Progenitor cell of endocrine pancreas (in vitro differentiated cells): ENCODE results near the gene ZMYND8. TPM values are rescaled to one million over a fixed set of nuclear protein-coding genes. Genes with fewer than 3 reads are reported as not detected.

Experiments
- DNase-seq: peaks from one replicate; pipeline ENCODE4 v3.0.0; 2021; ENCODE audit warnings: low spot score; ENCODE audit not compliant: unreplicated experiment
- H3K27ac Mint-ChIP-seq: 2 replicates; pipeline ENCODE4 v1.8.0; 2021; ENCODE audit warnings: mild to moderate bottlenecking, moderate library complexity, mixed read lengths
- H3K27me3 Mint-ChIP-seq: 2 replicates; pipeline ENCODE4 v1.8.0; 2021; ENCODE audit warnings: mixed read lengths
- H3K36me3 Mint-ChIP-seq: 2 replicates; pipeline ENCODE4 v1.8.0; 2022; ENCODE audit warnings: mixed read lengths; ENCODE audit not compliant: insufficient read depth
- H3K4me1 Mint-ChIP-seq: 2 replicates; pipeline ENCODE4 v1.8.0; 2021; ENCODE audit warnings: low read depth, mixed read lengths
- H3K4me3 Mint-ChIP-seq: 2 replicates; pipeline ENCODE4 v1.8.0; 2021; ENCODE audit warnings: low read depth, mild to moderate bottlenecking, moderate library complexity, mixed read lengths
- H3K9me3 Mint-ChIP-seq: 2 replicates; pipeline ENCODE4 v1.8.0; 2021; ENCODE audit warnings: low read depth, mixed read lengths
- CTCF ChIP-seq: fragments of 200-600 bp; sonication (generic); IDR thresholded peaks from one replicate; pipeline ENCODE4 v1.5.0; 2021; ENCODE audit warnings: antibody characterized with exemption, mild to moderate bottlenecking; ENCODE audit not compliant: unreplicated experiment
- total RNA-seq: library from RNA; stranded (reverse); gene quantifications from 2 replicates; pipeline ENCODE4 v1.2.1, GENCODE V29; 2021

Gene ZMYND8
- total RNA-seq, 1 donor from 2014 or later, result 102 TPM

GRCh38 chr20:47276851-47277534 lies 79.5 kb downstream of the ZMYND8 start:
- no peak for DNase-seq
- H3K36me3 Mint-ChIP-seq, result peaks cover 38% of the 10 kb centered on the region
- H3K4me1 Mint-ChIP-seq, result peaks cover 7% of the 10 kb centered on the region
- H3K27ac Mint-ChIP-seq, result peak overlapping the region; percentile 22
- no peak overlapping the region for H3K4me3 Mint-ChIP-seq
- H3K9me3 Mint-ChIP-seq, result no peaks in the 10 kb centered on the region
- no peaks in the 10 kb centered on the region for H3K27me3 Mint-ChIP-seq
- no peak for TF ChIP-seq CTCF

- Mint-ChIP-seq H3K4me1 (peaks cover 5% of the 10 kb centered on the region), H3K27ac (peak overlapping the region; percentile 76), H3K27me3 (no peaks in the 10 kb centered on the region), H3K4me3 (no peak overlapping the region), H3K9me3 (no peaks in the 10 kb centered on the region), H3K36me3 (peaks cover 34% of the 10 kb centered on the region)
- DNase-seq, result no peak
- TF ChIP-seq CTCF, result no peak
Observed at GRCh38 chr20:47276251-47276650, 80.2 kb downstream of the ZMYND8 start.

- Mint-ChIP-seq H3K27ac (peak overlapping the region; percentile 80), H3K27me3 (no peaks in the 10 kb centered on the region), H3K36me3 (peaks cover 28% of the 10 kb centered on the region), H3K4me1 (peaks cover 5% of the 10 kb centered on the region), H3K9me3 (no peaks in the 10 kb centered on the region), H3K4me3 (no peak overlapping the region)
- no peak for DNase-seq
- no peak for TF ChIP-seq CTCF
Observed at GRCh38 chr20:47275548-47275947, 81.0 kb downstream of the ZMYND8 start.

GRCh38 chr20:47274401-47275108 lies 81.9 kb downstream of the ZMYND8 start:
- Mint-ChIP-seq H3K4me1 (peaks cover 5% of the 10 kb centered on the region), H3K36me3 (peaks cover 27% of the 10 kb centered on the region), H3K27ac (peak overlapping the region; percentile 86), H3K27me3 (no peaks in the 10 kb centered on the region), H3K9me3 (no peaks in the 10 kb centered on the region), H3K4me3 (no peak overlapping the region)
- TF ChIP-seq CTCF, result no peak
- DNase-seq, result no peak

GRCh38 chr20:47273591-47274235 lies 82.8 kb downstream of the ZMYND8 start:
- H3K36me3 Mint-ChIP-seq, result peaks cover 28% of the 10 kb centered on the region
- H3K4me1 Mint-ChIP-seq, result peaks cover 5% of the 10 kb centered on the region

More at GRCh38 chr20:47273591-47274235, 82.8 kb downstream of the ZMYND8 start:
- H3K4me3 Mint-ChIP-seq, result no peak overlapping the region
- DNase-seq, result no peak
- no peaks in the 10 kb centered on the region for H3K27me3 Mint-ChIP-seq
- H3K9me3 Mint-ChIP-seq, result no peaks in the 10 kb centered on the region
- peak overlapping the region; percentile 70 for H3K27ac Mint-ChIP-seq
- no peak for TF ChIP-seq CTCF
